ENCODE measurements around the gene MYL2. TPM values are rescaled to one million over a fixed set of nuclear protein-coding genes. Genes with fewer than 3 reads are reported as not detected.

Gene MYL2
- total and polyA plus RNA-seq, 3 donors from 2014 or later, result 0.55 to 131 (median 1.9) TPM

- no peak overlapping the region for H3K4me3 ChIP-seq
- no peaks in the 10 kb centered on the region for H3K27me3 ChIP-seq
- no peaks in the 10 kb centered on the region for H3K4me1 ChIP-seq
- H3K9me3 ChIP-seq, result no peaks in the 10 kb centered on the region
- TF ChIP-seq CTCF (IDR thresholded peaks at IDR 0.05) (no peak), POLR2A (IDR thresholded peaks at IDR 0.05) (no peak)
- 92 to 97% methylated on average over 5 of the region's 5 CpGs for WGBS, 2 donors
- intact Hi-C loops (cut with DNase I; ENCODE audit: low total_unique reads), result no loop called here
- H3K36me3 ChIP-seq (ENCODE audit: low read depth, missing control alignments), result no peaks in the 10 kb centered on the region
- H3K27ac ChIP-seq, result no peak overlapping the region
- DNase-seq, result no peak
Observed at GRCh38 chr12:110919720-110920119, 659 bp downstream of the MYL2 start.

DNA sequence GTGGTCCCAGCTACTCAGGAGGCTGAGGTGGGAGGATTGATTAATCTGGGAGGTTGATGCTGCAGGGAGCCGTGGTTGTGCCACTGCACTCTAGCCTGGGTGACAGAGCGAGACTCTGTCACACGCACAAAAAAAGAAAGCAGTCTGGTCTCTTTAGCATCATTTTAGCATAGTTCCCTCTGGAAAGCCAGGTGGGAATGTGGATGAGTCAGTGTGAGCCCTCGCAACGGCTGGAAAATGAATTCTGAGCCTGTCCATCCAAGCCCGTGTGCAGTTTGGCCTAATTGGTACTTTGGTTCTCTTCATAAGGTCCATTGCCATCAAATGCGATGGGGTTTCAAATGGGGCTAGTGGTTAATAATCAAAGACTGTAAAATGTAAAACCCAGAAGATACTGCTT, 2.4 kb downstream of the MYL2 start:
- no peaks in the 10 kb centered on the region for H3K9me3 ChIP-seq
- intact Hi-C loops (cut with DNase I; ENCODE audit: low total_unique reads), result no loop called here
- no peak for DNase-seq
- 86 to 93% methylated on average over 7 of the region's 7 CpGs for WGBS, 2 donors
- TF ChIP-seq POLR2A (IDR thresholded peaks at IDR 0.05) (no peak), CTCF (IDR thresholded peaks at IDR 0.05) (no peak)
- no peaks in the 10 kb centered on the region for H3K27me3 ChIP-seq
- no peak overlapping the region for H3K27ac ChIP-seq
- H3K4me1 ChIP-seq, result no peaks in the 10 kb centered on the region
- H3K36me3 ChIP-seq (ENCODE audit: low read depth, missing control alignments), result no peaks in the 10 kb centered on the region
- no peak overlapping the region for H3K4me3 ChIP-seq

DNA sequence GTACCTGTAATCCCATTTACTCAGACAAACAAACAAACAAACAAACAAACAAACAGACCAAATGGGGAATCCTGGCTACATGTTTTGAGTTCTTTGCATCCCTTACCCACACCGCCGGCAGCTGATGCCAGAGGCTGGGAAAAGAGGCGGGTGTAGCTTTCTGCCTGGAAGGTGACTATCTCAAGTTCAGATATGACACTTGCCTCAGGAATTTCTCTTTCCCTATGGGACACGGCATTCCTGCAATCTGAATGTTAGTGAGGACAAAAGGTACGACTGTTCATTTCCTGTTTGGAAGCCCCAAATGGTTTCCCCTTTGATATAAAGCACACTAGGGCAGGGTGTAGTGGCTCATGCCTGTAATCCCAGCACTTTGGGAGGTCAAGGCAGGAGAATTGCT, 2.9 kb downstream of the MYL2 start:
- no peaks in the 10 kb centered on the region for H3K27me3 ChIP-seq
- H3K4me1 ChIP-seq, result no peaks in the 10 kb centered on the region
- H3K27ac ChIP-seq, result no peak overlapping the region
- WGBS, 2 donors, result 46 to 60% methylated on average over 5 of the region's 5 CpGs
- intact Hi-C loops (cut with DNase I; ENCODE audit: low total_unique reads), result no loop called here
- DNase-seq, result no peak
- TF ChIP-seq POLR2A (IDR thresholded peaks at IDR 0.05) (no peak), CTCF (IDR thresholded peaks at IDR 0.05) (no peak)
- no peaks in the 10 kb centered on the region for H3K9me3 ChIP-seq
- no peaks in the 10 kb centered on the region for H3K36me3 ChIP-seq (ENCODE audit: low read depth, missing control alignments)
- no peak overlapping the region for H3K4me3 ChIP-seq

GRCh38 chr12:110916295-110916875, 4.0 kb downstream of the MYL2 start:
- Histone ChIP-seq H3K27me3 (no peaks in the 10 kb centered on the region), H3K4me1 (no peaks in the 10 kb centered on the region), H3K9me3 (no peaks in the 10 kb centered on the region), H3K4me3 (no peak overlapping the region), H3K36me3 (ENCODE audit: low read depth, missing control alignments) (no peaks in the 10 kb centered on the region), H3K27ac (no peak overlapping the region)
- intact Hi-C loops (cut with DNase I; ENCODE audit: low total_unique reads), result no loop called here
- TF ChIP-seq POLR2A (IDR thresholded peaks at IDR 0.05), result no peak
- WGBS, 2 donors, result 91% methylated on average over 3 of the region's 3 CpGs
- DNase-seq, result no peak

DNA sequence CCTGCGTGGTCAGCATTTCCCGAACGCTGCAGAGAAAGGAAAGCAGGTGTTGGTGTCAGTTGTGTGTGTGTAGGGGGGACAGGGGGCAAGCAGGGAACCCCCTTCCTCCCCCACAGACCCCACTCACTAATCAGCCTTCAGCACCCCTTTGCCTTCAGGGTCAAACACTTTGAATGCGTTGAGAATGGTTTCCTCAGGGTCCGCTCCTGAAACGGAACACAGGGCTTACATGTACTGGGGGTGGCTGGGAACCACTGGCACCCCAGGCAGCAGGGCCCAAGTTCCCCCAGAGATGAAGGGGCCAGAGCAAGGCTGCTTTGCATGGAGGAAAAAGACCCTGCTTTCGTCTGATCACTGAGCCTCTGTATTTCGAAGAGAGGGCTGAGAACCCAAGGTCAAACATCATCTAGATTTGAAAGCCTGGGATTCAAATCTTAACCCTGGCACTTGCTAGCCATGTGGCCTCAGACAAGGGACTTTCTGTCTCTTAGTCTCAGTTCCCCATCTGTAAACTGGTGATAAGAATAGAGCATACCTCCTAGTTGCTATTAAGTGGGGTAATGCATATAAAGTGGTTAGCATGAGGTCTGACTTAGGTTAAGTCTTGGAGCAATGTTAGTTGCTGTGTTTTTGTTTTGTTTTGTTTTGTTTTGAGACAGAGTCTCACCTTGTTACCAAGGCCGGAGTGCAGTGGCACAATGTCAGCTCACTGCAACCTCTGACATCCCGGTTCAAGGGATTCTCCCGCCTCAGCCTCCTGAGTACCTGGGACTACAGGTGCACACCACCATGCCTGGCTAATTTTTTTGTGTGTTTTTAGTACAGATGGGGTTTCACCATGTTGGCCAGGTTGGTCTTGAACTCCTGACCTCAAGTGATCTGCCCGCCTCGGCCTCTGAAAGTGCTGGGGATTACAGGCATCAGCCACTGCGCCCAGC, 7.0 kb downstream of the MYL2 start:
- Histone ChIP-seq H3K36me3 (ENCODE audit: low read depth, missing control alignments) (no peaks in the 10 kb centered on the region), H3K27me3 (no peaks in the 10 kb centered on the region), H3K4me3 (no peak overlapping the region), H3K9me3 (no peaks in the 10 kb centered on the region), H3K27ac (no peak overlapping the region), H3K4me1 (no peaks in the 10 kb centered on the region)
- intact Hi-C loops (cut with DNase I; ENCODE audit: low total_unique reads), result no loop called here
- TF ChIP-seq CTCF (IDR thresholded peaks at IDR 0.05) (no peak), POLR2A (IDR thresholded peaks at IDR 0.05) (no peak)
- 81 to 87% methylated on average over 10 to 14 of the region's 14 CpGs for WGBS, 2 donors
- DNase-seq, result no peak
